Measurements from ENCODE around the gene SRD5A2. TPM values are rescaled to one million over a fixed set of nuclear protein-coding genes. Genes with fewer than 3 reads are reported as not detected.

SRD5A2 gene
- total RNA-seq, 4 donors from 2014 or later, result not detected

- Histone ChIP-seq H3K36me3 (no peaks in the 10 kb centered on the region), H3K4me1 (no peaks in the 10 kb centered on the region), H3K4me3 (no peak overlapping the region), H3K27me3 (no peaks in the 10 kb centered on the region), H3K9me3 (peaks cover 0 to 2% (median 0%) of the 10 kb centered on the region in 4 donors), H3K27ac (no peak overlapping the region)
- TF ChIP-seq, protein P1, sequence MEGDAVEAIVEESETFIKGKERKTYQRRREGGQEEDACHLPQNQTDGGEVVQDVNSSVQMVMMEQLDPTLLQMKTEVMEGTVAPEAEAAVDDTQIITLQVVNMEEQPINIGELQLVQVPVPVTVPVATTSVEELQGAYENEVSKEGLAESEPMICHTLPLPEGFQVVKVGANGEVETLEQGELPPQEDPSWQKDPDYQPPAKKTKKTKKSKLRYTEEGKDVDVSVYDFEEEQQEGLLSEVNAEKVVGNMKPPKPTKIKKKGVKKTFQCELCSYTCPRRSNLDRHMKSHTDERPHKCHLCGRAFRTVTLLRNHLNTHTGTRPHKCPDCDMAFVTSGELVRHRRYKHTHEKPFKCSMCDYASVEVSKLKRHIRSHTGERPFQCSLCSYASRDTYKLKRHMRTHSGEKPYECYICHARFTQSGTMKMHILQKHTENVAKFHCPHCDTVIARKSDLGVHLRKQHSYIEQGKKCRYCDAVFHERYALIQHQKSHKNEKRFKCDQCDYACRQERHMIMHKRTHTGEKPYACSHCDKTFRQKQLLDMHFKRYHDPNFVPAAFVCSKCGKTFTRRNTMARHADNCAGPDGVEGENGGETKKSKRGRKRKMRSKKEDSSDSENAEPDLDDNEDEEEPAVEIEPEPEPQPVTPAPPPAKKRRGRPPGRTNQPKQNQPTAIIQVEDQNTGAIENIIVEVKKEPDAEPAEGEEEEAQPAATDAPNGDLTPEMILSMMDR (IDR thresholded peaks at IDR 0.05), result no peak
- TF ChIP-seq EP300 (IDR thresholded peaks at IDR 0.05) (no peak), POLR2A (IDR thresholded peaks at IDR 0.05) (no peak)
- 44 to 47% methylated on average over 1 of the region's 1 CpG for WGBS, 2 donors
- no peak for DNase-seq (ENCODE audit: low spot score in 2 of 2)
Measured at GRCh38 chr2:31563273-31563839, 17.4 kb downstream of the SRD5A2 start.

DNA sequence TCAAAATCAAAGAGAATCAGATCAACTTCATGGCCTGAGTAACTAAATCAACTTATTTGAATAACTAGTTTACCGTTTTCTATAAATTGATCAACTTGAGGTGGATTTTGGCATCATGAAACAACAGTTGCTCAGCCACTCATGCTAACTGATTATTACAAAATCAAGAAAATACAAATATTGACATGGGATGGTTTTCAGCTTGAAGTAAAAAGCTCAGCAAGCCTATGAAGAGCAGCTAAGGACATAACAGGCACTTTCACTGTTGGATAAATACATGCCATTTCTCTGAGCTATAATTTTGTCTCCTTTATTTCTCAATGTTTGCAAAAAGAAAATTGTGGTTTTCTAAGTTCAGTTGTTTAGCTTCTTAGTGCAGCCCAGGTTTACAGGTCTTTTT lies 18.9 kb downstream of the SRD5A2 start:
- no peak overlapping the region for H3K4me3 ChIP-seq
- TF ChIP-seq, protein P1 (IDR thresholded peaks at IDR 0.05), result no peak
- TF ChIP-seq EP300 (IDR thresholded peaks at IDR 0.05) (no peak), POLR2A (IDR thresholded peaks at IDR 0.05) (no peak)
- H3K27ac ChIP-seq, result no peak overlapping the region
- no peaks in the 10 kb centered on the region for H3K27me3 ChIP-seq
- H3K36me3 ChIP-seq, result no peaks in the 10 kb centered on the region
- DNase-seq (ENCODE audit: low spot score in 2 of 2), result no peak
- no peaks in the 10 kb centered on the region for H3K9me3 ChIP-seq
- no peaks in the 10 kb centered on the region for H3K4me1 ChIP-seq
- 42 to 56% methylated on average over 1 of the region's 1 CpG for WGBS, 2 donors

GRCh38 chr2:31558401-31559295 lies 22.1 kb downstream of the SRD5A2 start:
- TF ChIP-seq POLR2A (IDR thresholded peaks at IDR 0.05), result no peak
- no peak for TF ChIP-seq EP300 (IDR thresholded peaks at IDR 0.05)
- Histone ChIP-seq H3K9me3 (peaks cover 0 to 9% (median 0%) of the 10 kb centered on the region in 4 donors), H3K4me1 (no peaks in the 10 kb centered on the region), H3K27me3 (no peaks in the 10 kb centered on the region), H3K4me3 (no peak overlapping the region), H3K27ac (no peak overlapping the region), H3K36me3 (no peaks in the 10 kb centered on the region)
- 70% methylated on average over 7 of the region's 7 CpGs for WGBS, 2 donors
- no peak for DNase-seq (ENCODE audit: low spot score in 2 of 2)

DNA sequence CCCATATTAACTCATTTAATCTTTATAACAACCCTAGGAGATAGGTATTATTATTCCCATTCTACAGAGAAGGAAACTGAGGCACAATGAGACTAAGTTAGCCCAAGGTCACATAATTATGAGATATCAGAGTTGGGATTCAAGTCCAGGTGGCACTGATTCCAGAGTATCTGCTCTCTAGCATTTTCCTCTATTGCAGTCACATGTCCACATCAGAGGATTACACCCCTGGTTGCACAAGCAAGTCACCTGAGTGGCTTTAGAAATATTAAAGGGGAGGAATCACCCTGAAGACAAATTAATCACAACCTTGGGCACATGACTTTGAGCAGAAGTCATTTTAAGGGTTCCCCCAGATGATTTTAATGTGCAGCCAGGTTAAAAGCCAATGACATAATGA lies 23.8 kb downstream of the SRD5A2 start:
- Histone ChIP-seq H3K36me3 (no peaks in the 10 kb centered on the region), H3K27me3 (no peaks in the 10 kb centered on the region), H3K4me3 (no peak overlapping the region), H3K27ac (no peak overlapping the region), H3K4me1 (no peaks in the 10 kb centered on the region), H3K9me3 (peaks cover 0 to 26% (median 0%) of the 10 kb centered on the region in 4 donors)
- TF ChIP-seq POLR2A (IDR thresholded peaks at IDR 0.05) (no peak), EP300 (IDR thresholded peaks at IDR 0.05) (no peak)
- TF ChIP-seq, protein P1 (IDR thresholded peaks at IDR 0.05), result no peak
- DNase-seq (ENCODE audit: low spot score in 2 of 2), result no peak

GRCh38 chr2:31555967-31556706 lies 24.6 kb downstream of the SRD5A2 start:
- 70 to 73% methylated on average over 3 of the region's 3 CpGs for WGBS, 2 donors
- DNase-seq (ENCODE audit: low spot score in 2 of 2), result no peak
- Histone ChIP-seq H3K4me3 (no peak overlapping the region), H3K9me3 (peaks cover 0 to 33% (median 0%) of the 10 kb centered on the region in 4 donors), H3K27ac (no peak overlapping the region), H3K27me3 (no peaks in the 10 kb centered on the region), H3K4me1 (no peaks in the 10 kb centered on the region), H3K36me3 (no peaks in the 10 kb centered on the region)
- TF ChIP-seq EP300 (IDR thresholded peaks at IDR 0.05) (no peak), POLR2A (IDR thresholded peaks at IDR 0.05) (no peak)
- TF ChIP-seq, protein P1 (IDR thresholded peaks at IDR 0.05), result no peak

Measured in tibial nerve (tissue), 4 donors.